Spinal cord (tissue), 10 donors: ENCODE data around the gene EFNB1. TPM values are rescaled to one million over a fixed set of nuclear protein-coding genes. Genes with fewer than 3 reads are reported as not detected.

Source experiments
- DNase-seq, 6 donors: peaks; one replicate each; pipeline versions ENCODE4 v3.0.0 to v3.0.0-alpha.2; 2013 to 2015; ENCODE audit warnings: low spot score in 6 of 6, low read depth in 4 of 6
- H3K27ac ChIP-seq: one replicate; pipeline ENCODE4 v1.5.1; 2013; ENCODE audit warnings: low read depth, low read length, control low read depth
- H3K27me3 ChIP-seq: one replicate; pipeline ENCODE4 v1.6.1; 2013; ENCODE audit warnings: low read length; ENCODE audit not compliant: control insufficient read depth, insufficient read depth
- H3K36me3 ChIP-seq: one replicate; pipeline ENCODE4 v1.6.1; 2013; ENCODE audit warnings: low read length; ENCODE audit not compliant: control insufficient read depth, insufficient read depth
- H3K4me1 ChIP-seq: one replicate; pipeline ENCODE4 v1.6.1; 2013; ENCODE audit warnings: low read length; ENCODE audit not compliant: control insufficient read depth, insufficient read depth
- H3K4me3 ChIP-seq: one replicate; pipeline ENCODE4 v1.5.1; 2013; ENCODE audit warnings: low read depth, low read length, control low read depth
- H3K9me3 ChIP-seq: one replicate; pipeline ENCODE4 v1.6.1; 2013; ENCODE audit warnings: low read length; ENCODE audit not compliant: control insufficient read depth, insufficient read depth
- WGBS: methylation state at CpG from one replicate; pipeline ENCODE4 v1.1.5; 2013; ENCODE audit warnings: missing lambda C conversion rate; ENCODE audit not compliant: insufficient coverage; 5-methylcytosine and 5-hydroxymethylcytosine counted together
- polyA plus RNA-seq, 2 donors: library from polyadenylated mRNA; unstranded; fragments of 120-200 nt; gene quantifications; one replicate each; pipeline ENCODE4 v1.2.1, GENCODE V29; 2013; ENCODE audit not compliant: insufficient read length in 2 of 2
- total RNA-seq, 2 donors: library from RNA; depleted of rRNA in 1 of 2; stranded (reverse); fragments of 120-200 nt in 1 of 2; fragments of >200 nt in 1 of 2; gene quantifications; one replicate each; pipeline versions ENCODE4 v1.2.3 to v1.2.4, GENCODE V29; 2013 to 2014
- donor health status: healthy.

Gene EFNB1
- total and polyA plus RNA-seq, 4 donors = 19.3 to 105 (median 28.8) TPM

- H3K27me3 ChIP-seq = peaks cover 8% of the 10 kb centered on the region
- WGBS = 44% methylated on average over 2 of the region's 2 CpGs
Measured at GRCh38 chrX:68872171-68872570, 43.4 kb downstream of the EFNB1 start.

DNA sequence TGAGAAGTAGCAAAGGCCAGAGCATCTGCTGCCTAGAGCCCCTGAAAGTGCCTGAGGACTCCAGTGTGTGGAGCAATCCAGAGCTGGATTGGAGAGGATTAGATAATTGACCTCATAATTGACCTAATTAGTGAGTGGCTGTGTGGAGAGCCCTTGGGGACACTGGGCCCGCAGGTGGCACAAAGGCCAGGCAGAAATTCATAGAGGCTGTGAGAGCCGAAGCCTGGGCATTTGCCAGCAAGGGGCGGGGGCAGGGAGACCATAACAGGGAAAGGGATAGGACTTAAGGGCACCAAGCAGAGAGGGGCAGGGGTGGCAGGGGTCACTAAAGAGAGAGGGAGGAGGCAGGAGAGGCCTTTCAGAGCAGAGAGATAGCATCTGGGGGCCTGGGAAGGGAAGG is 45.3 kb downstream of the EFNB1 start:
- no peak for DNase-seq
- Histone ChIP-seq H3K27me3 (peaks cover 11% of the 10 kb centered on the region), H3K4me3 (no peak overlapping the region), H3K4me1 (peaks cover 6% of the 10 kb centered on the region), H3K9me3 (no peaks in the 10 kb centered on the region), H3K36me3 (no peaks in the 10 kb centered on the region), H3K27ac (no peak overlapping the region)
- 86% methylated on average over 3 of the region's 3 CpGs for WGBS

More at GRCh38 chrX:68872171-68872570, 43.4 kb downstream of the EFNB1 start:
- no peak overlapping the region for H3K4me3 ChIP-seq
- no peaks in the 10 kb centered on the region for H3K9me3 ChIP-seq
- H3K4me1 ChIP-seq = peaks cover 19% of the 10 kb centered on the region
- H3K27ac ChIP-seq = no peak overlapping the region
- H3K36me3 ChIP-seq = no peaks in the 10 kb centered on the region
- DNase-seq = no peak

DNA sequence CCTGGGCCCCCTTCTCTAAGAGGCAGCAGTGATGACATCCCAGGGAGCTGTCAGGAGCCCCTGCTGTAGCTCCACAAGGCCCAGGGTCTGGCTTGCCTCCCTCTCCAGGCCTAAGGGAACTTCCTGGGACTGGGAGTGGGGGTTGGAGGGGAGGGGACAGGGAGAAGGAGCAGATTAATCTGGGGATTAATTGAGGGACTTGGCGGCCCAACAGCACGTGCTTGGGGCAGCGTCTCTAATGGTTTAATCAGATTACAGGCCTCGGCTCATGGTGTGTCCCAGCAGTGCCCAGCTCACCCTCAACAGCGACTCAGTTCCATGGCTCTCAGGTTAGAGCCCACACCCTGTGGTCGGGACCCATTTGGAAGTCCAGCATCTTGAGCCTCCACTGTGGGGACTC is 47.9 kb downstream of the EFNB1 start:
- Histone ChIP-seq H3K9me3 (no peaks in the 10 kb centered on the region), H3K4me1 (peaks cover 20% of the 10 kb centered on the region), H3K27me3 (peaks cover 11% of the 10 kb centered on the region), H3K27ac (no peak overlapping the region), H3K4me3 (no peak overlapping the region), H3K36me3 (no peaks in the 10 kb centered on the region)
- no peak for DNase-seq
- WGBS = 68% methylated on average over 6 of the region's 6 CpGs

- 76% methylated on average over 9 of the region's 9 CpGs for WGBS
- Histone ChIP-seq H3K9me3 (no peaks in the 10 kb centered on the region), H3K36me3 (no peaks in the 10 kb centered on the region), H3K4me1 (peaks cover 20% of the 10 kb centered on the region), H3K27ac (no peak overlapping the region), H3K27me3 (peaks cover 11% of the 10 kb centered on the region), H3K4me3 (no peak overlapping the region)
- no peak for DNase-seq
Measured at GRCh38 chrX:68877606-68878005, 48.8 kb downstream of the EFNB1 start.

- H3K4me1 ChIP-seq = peaks cover 14% of the 10 kb centered on the region
- DNase-seq = peak in 1 of 6 donors; percentile 47
- H3K36me3 ChIP-seq = no peaks in the 10 kb centered on the region
- WGBS = 52% methylated on average over 6 of the region's 11 CpGs
- H3K27me3 ChIP-seq = peaks cover 11% of the 10 kb centered on the region
- H3K27ac ChIP-seq = no peak overlapping the region
- no peaks in the 10 kb centered on the region for H3K9me3 ChIP-seq
- no peak overlapping the region for H3K4me3 ChIP-seq
Measured at GRCh38 chrX:68878977-68879645, 50.3 kb downstream of the EFNB1 start.

DNA sequence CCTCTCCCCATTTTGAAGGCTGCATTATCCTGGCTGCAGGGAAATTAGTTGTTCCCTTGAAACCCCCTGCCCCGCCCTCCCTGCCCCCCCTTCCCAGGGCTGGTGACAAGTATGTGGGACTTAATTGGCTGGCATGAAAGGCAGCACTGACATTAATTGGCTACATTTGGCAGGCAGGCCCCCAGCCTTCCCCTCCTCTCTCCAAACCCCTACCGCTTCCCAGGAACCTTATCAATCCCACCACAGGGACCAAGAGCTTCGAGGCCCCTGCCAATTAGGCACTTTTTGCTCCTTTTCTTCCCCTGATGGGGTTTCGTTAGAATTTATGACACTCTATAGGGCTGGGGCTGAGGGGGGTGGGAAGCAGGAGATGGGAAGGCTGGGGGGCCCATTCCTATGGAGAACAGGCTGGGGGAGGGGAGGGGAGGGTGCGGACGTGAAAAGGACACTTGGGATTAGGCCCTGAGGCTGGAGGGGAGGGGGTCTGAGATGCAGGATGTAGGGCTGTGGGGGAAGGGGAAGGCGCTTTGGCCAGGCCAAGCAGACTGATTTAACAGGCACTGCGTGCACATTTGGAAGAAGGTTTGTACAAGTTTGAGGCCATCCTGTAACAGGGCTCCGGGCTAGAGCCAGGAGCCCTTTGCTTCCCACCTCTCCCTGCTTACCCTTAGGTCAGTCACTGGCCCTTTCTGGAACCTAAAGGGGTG is 52.2 kb downstream of the EFNB1 start:
- WGBS = 21% methylated on average over 6 of the region's 9 CpGs

DNA sequence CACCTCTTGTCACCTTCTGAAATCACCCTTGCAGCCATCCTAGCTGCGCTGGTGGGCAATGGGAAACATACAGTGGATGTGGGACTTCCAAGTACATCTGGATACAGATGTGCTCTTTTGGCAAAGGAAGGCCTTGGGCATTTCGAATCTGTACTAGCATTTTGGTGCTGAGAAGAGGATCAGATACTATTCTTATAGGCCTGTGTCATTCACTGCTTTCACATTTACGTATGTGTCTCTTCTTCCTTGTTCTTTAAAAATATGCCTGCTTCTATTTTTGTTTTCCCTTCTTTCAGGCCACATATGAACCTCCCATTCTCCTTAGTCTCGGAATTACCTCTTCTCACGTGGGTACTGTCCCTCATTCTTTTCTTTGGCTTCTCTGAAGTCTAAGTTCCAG is 53.1 kb downstream of the EFNB1 start:
- Histone ChIP-seq H3K36me3 (no peaks in the 10 kb centered on the region), H3K9me3 (no peaks in the 10 kb centered on the region), H3K27me3 (peaks cover 6% of the 10 kb centered on the region), H3K27ac (no peak overlapping the region), H3K4me3 (no peak overlapping the region), H3K4me1 (peaks cover 14% of the 10 kb centered on the region)
- no peak for DNase-seq
- WGBS = 66% methylated on average over 5 of the region's 5 CpGs

More for the DNA sequence above, 52.2 kb downstream of the EFNB1 start:
- no peak overlapping the region for H3K4me3 ChIP-seq
- H3K36me3 ChIP-seq = no peaks in the 10 kb centered on the region
- H3K27ac ChIP-seq = no peak overlapping the region
- peaks cover 11% of the 10 kb centered on the region for H3K27me3 ChIP-seq
- DNase-seq = peak in 2 of 6 donors; percentile 75 to 79
- no peaks in the 10 kb centered on the region for H3K9me3 ChIP-seq
- H3K4me1 ChIP-seq = peaks cover 14% of the 10 kb centered on the region

DNA sequence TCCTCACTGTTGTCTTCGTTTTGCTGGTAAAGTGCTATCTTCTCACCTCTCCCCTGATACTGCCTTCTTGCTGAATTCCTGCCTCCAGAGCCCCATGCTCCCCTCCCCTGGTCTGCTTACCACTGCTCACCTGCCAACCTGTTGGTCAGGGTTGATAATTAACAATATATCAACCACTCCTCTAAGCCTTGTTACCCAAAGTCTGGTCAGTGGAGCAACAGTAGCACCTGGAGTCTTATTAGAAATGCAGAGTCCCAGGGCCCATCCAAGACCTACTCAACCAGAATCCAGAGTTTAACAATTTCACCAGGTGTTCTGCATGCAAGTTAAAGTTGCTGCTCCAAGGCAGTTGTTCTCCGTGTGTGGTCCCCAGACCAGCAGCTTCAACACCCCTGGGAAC is 55.0 kb downstream of the EFNB1 start:
- Histone ChIP-seq H3K27me3 (peaks cover 2% of the 10 kb centered on the region), H3K27ac (no peak overlapping the region), H3K36me3 (no peaks in the 10 kb centered on the region), H3K4me1 (peaks cover 14% of the 10 kb centered on the region), H3K4me3 (no peak overlapping the region), H3K9me3 (no peaks in the 10 kb centered on the region)
- WGBS = 59% methylated on average over 2 of the region's 2 CpGs
- DNase-seq = no peak

DNA sequence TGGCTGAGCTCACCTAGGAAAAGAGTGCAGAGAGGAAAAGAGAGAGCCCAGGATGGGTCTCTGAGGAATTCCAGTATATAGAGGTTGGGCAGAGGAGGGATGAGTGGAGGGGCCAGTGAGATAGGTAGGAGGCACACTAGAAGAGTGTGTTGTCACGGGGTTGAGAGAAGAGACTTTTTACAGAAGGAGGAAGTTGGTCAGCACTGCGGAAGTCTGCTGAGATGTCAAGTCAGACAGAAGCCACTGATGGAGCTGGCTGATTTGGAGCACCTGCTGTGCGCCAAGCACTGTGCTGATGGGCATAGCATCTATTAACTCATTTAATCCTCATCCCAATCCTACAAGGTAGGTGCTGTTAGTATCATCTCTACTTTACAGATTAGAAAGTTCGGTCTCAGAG is 60.4 kb downstream of the EFNB1 start:
- no peaks in the 10 kb centered on the region for H3K36me3 ChIP-seq
- 83% methylated on average over 1 of the region's 4 CpGs for WGBS
- no peaks in the 10 kb centered on the region for H3K9me3 ChIP-seq
- H3K4me1 ChIP-seq = peaks cover 19% of the 10 kb centered on the region
- H3K27ac ChIP-seq = no peak overlapping the region
- no peaks in the 10 kb centered on the region for H3K27me3 ChIP-seq
- DNase-seq = no peak
- no peak overlapping the region for H3K4me3 ChIP-seq
